Left hindlimb (tissue), 1 donor: Measurements from ENCODE around the gene NCR3LG1.

Source experiments
- DNase-seq: peaks from one replicate; pipeline ENCODE4 v3.0.0-alpha.2; 2018

NCR3LG1 gene

GRCh38 chr11:17394743-17395390 lies 43.3 kb downstream of the NCR3LG1 start:
- DNase-seq, result no peak

GRCh38 chr11:17395554-17395961 lies 44.0 kb downstream of the NCR3LG1 start:
- no peak for DNase-seq

GRCh38 chr11:17395978-17396377 lies 44.4 kb downstream of the NCR3LG1 start:
- no peak for DNase-seq

- DNase-seq, result no peak
These were observed 45.2 kb downstream of the NCR3LG1 start for GRCh38 chr11:17396598-17397310.

- no peak for DNase-seq
These were observed 45.9 kb downstream of the NCR3LG1 start for GRCh38 chr11:17397311-17398002.

- no peak for DNase-seq
These were observed 47.6 kb downstream of the NCR3LG1 start for GRCh38 chr11:17399236-17399635.

- no peak for DNase-seq
These were observed 48.6 kb downstream of the NCR3LG1 start for GRCh38 chr11:17400048-17400775.

GRCh38 chr11:17401316-17401715 lies 49.7 kb downstream of the NCR3LG1 start:
- DNase-seq, result no peak

- no peak for DNase-seq
These were observed 50.2 kb downstream of the NCR3LG1 start for GRCh38 chr11:17401841-17402240.

GRCh38 chr11:17402486-17402885 lies 50.9 kb downstream of the NCR3LG1 start:
- DNase-seq, result no peak

- no peak for DNase-seq
These were observed 52.6 kb downstream of the NCR3LG1 start for GRCh38 chr11:17403980-17404759.

- peak; percentile 47 for DNase-seq
These were observed 53.8 kb downstream of the NCR3LG1 start for GRCh38 chr11:17405232-17406005.

GRCh38 chr11:17406082-17406817 lies 54.6 kb downstream of the NCR3LG1 start:
- DNase-seq, result no peak

GRCh38 chr11:17406818-17407149 lies 55.2 kb downstream of the NCR3LG1 start:
- no peak for DNase-seq

- no peak for DNase-seq
These were observed 56.0 kb downstream of the NCR3LG1 start for GRCh38 chr11:17407575-17407974.

- no peak for DNase-seq
These were observed 56.4 kb downstream of the NCR3LG1 start for GRCh38 chr11:17408026-17408425.

GRCh38 chr11:17408641-17409040 lies 57.0 kb downstream of the NCR3LG1 start:
- no peak for DNase-seq

GRCh38 chr11:17410606-17411379 lies 59.2 kb downstream of the NCR3LG1 start:
- no peak for DNase-seq

- no peak for DNase-seq
These were observed 59.8 kb downstream of the NCR3LG1 start for GRCh38 chr11:17411418-17411817.

- no peak for DNase-seq
These were observed 61.0 kb downstream of the NCR3LG1 start for GRCh38 chr11:17412488-17413180.
